CD14-positive monocyte (primary cell): ENCODE results near the gene ZBTB38. TPM values are rescaled to one million over a fixed set of nuclear protein-coding genes. Genes with fewer than 3 reads are reported as not detected.

Experiments used
- DNase-seq, 3 donors: peaks; one replicate each; pipeline ENCODE4 v3.0.0-alpha.2; 2011 to 2022
- H2AFZ ChIP-seq: 2 replicates; pipeline ENCODE4 v1.6.0; 2012; ENCODE audit warnings: mild to moderate bottlenecking, low read depth, low read length, inconsistent platforms; ENCODE audit not compliant: insufficient read depth, poor library complexity, severe bottlenecking
- H3K27ac ChIP-seq, 2 donors: 1 replicate in 1 of 2; 2 replicates in 1 of 2; pipeline ENCODE4 v1.5.1; 2012 to 2013; ENCODE audit warnings: low read length in 2 of 2, control low read depth in 1 of 2, inconsistent platforms in 1 of 2, low read depth in 1 of 2, mild to moderate bottlenecking in 1 of 2
- H3K27me3 ChIP-seq, 2 donors: one replicate each; pipeline versions ENCODE4 v1.6.0 to v1.6.1; 2011 to 2013; ENCODE audit warnings: low read length in 2 of 2; ENCODE audit not compliant: control insufficient read depth in 2 of 2, insufficient read depth in 2 of 2
- H3K36me3 ChIP-seq, 2 donors: replicated peaks in 1 of 2; 1 replicate in 1 of 2; 2 replicates in 1 of 2; pipeline versions ENCODE4 v1.5.1 to v1.6.1; 2012 to 2013; ENCODE audit warnings: low read length in 2 of 2, control low read depth in 1 of 2, inconsistent platforms in 1 of 2, mild to moderate bottlenecking in 1 of 2; ENCODE audit not compliant: insufficient read depth in 2 of 2, control insufficient read depth in 1 of 2
- H3K4me1 ChIP-seq, 2 donors: 1 replicate in 1 of 2; 2 replicates in 1 of 2; pipeline versions ENCODE4 v1.5.1 to v1.6.1; 2012 to 2013; ENCODE audit warnings: low read length in 2 of 2, control low read depth in 1 of 2, inconsistent platforms in 1 of 2, mild to moderate bottlenecking in 1 of 2, moderate library complexity in 1 of 2; ENCODE audit not compliant: insufficient read depth in 2 of 2, control insufficient read depth in 1 of 2
- H3K4me2 ChIP-seq: replicated peaks from 2 replicates; pipeline ENCODE3; 2012; ENCODE audit warnings: low read length, moderate library complexity, mild to moderate bottlenecking; ENCODE audit not compliant: poor library complexity, severe bottlenecking; ENCODE audit errors: extremely low read depth
- H3K4me3 ChIP-seq, 3 experiments: fragments of 200-600 bp in 1 of 3; sonication (generic) in 1 of 3; replicated peaks in 1 of 3; 1 replicate in 2 of 3; 2 replicates in 1 of 3; pipeline ENCODE4 v1.5.1; 2011 to 2013; ENCODE audit warnings: low read length in 3 of 3, mild to moderate bottlenecking in 3 of 3, control low read depth in 2 of 3, low read depth in 2 of 3, inconsistent platforms in 1 of 3, moderate library complexity in 1 of 3
- H3K79me2 ChIP-seq: 2 replicates; pipeline ENCODE4 v1.6.0; 2012; ENCODE audit warnings: mild to moderate bottlenecking, control low read depth, inconsistent platforms, low read length, moderate library complexity; ENCODE audit not compliant: insufficient read depth
- H3K9ac ChIP-seq: 2 replicates; pipeline ENCODE4 v1.6.0; 2017; ENCODE audit warnings: low read length, mild to moderate bottlenecking; ENCODE audit not compliant: insufficient read depth, poor library complexity, severe bottlenecking
- H3K9me3 ChIP-seq, 2 donors: replicated peaks in 1 of 2; 1 replicate in 1 of 2; 2 replicates in 1 of 2; pipeline versions ENCODE4 v1.5.1 to v1.6.1; 2012 to 2013; ENCODE audit warnings: low read length in 2 of 2, control low read depth in 1 of 2; ENCODE audit not compliant: control insufficient read depth in 1 of 2, insufficient read depth in 1 of 2
- H4K20me1 ChIP-seq: 2 replicates; pipeline ENCODE4 v1.6.0; 2012; ENCODE audit warnings: mild to moderate bottlenecking, low read length, control low read depth, moderate library complexity; ENCODE audit not compliant: insufficient read depth
- H3K27ac Mint-ChIP-seq, 7 donors: one replicate each; pipeline ENCODE4 v1.8.0; 2020; ENCODE audit warnings: mild to moderate bottlenecking in 7 of 7, mixed read lengths in 7 of 7, moderate library complexity in 6 of 7, inconsistent platforms in 2 of 7
- H3K27me3 Mint-ChIP-seq, 3 donors: one replicate each; pipeline ENCODE4 v1.8.0; 2021 to 2022; ENCODE audit warnings: low read depth in 3 of 3, mild to moderate bottlenecking in 3 of 3, mixed read lengths in 3 of 3, moderate library complexity in 3 of 3, inconsistent platforms in 1 of 3
- H3K36me3 Mint-ChIP-seq, 2 donors: one replicate each; pipeline ENCODE4 v1.8.0; 2020; ENCODE audit warnings: mixed read lengths in 2 of 2, inconsistent platforms in 1 of 2, mild to moderate bottlenecking in 1 of 2
- H3K4me1 Mint-ChIP-seq: one replicate; pipeline ENCODE4 v1.8.0; 2020; ENCODE audit warnings: mild to moderate bottlenecking, mixed read lengths
- H3K4me3 Mint-ChIP-seq, 2 donors: one replicate each; pipeline ENCODE4 v1.8.0; 2020; ENCODE audit warnings: mild to moderate bottlenecking in 2 of 2, mixed read lengths in 2 of 2, moderate library complexity in 1 of 2
- H3K9me3 Mint-ChIP-seq, 7 donors: one replicate each; pipeline ENCODE4 v1.8.0; 2020 to 2022; ENCODE audit warnings: mixed read lengths in 7 of 7, mild to moderate bottlenecking in 6 of 7, moderate library complexity in 6 of 7, inconsistent platforms in 2 of 7
- CTCF ChIP-seq: fragments of 200-600 bp; IDR thresholded peaks from one replicate; pipeline ENCODE4 v1.8.0; 2022; ENCODE audit warnings: antibody characterized with exemption, mild to moderate bottlenecking
- WGBS: methylation state at CpG from one replicate; pipeline ENCODE4 v1.1.5; 2013; ENCODE audit warnings: missing lambda C conversion rate; ENCODE audit not compliant: insufficient coverage; 5-methylcytosine and 5-hydroxymethylcytosine counted together
- intact Hi-C, 2 donors: fragments of 100-400 bp; cut with micrococcal nuclease; formaldehyde crosslinking; loops; one replicate each; pipeline versions ENCODE4 v1.15.0 to v1.15.1; 2023
- polyA plus RNA-seq, 3 donors: library from polyadenylated mRNA; depleted of rRNA in 1 of 3; unstranded in 2 of 3; stranded (reverse) in 1 of 3; fragments of 300-500 nt in 2 of 3; fragments of >200 nt in 1 of 3; fragmentation: Illumina TruSeq in 2 of 3; gene quantifications; 1 replicate in 2 of 3; 2 replicates in 1 of 3; pipeline ENCODE4 v1.2.3, GENCODE V29; 2012 to 2021

ZBTB38 gene
- polyA plus RNA-seq, 3 donors = 3.9 to 28.5 (median 19.0) TPM

- H3K36me3 Mint-ChIP-seq = peaks cover 0 to 2% of the 10 kb centered on the region in 2 donors
- Histone ChIP-seq H3K79me2 (no peaks in the 10 kb centered on the region), H3K27ac (no peak overlapping the region), H4K20me1 (no peaks in the 10 kb centered on the region), H3K4me1 (no peaks in the 10 kb centered on the region), H3K9me3 (peaks cover 0 to under 1% of the 10 kb centered on the region in 2 donors), H3K4me3 (no peak overlapping the region), H3K36me3 (no peaks in the 10 kb centered on the region), H3K27me3 (no peaks in the 10 kb centered on the region), H3K4me2 (no peak overlapping the region), H3K9ac (no peak overlapping the region), H2AFZ (no peak overlapping the region)
- peaks cover 0 to 3% (median 2%) of the 10 kb centered on the region in 7 donors for H3K9me3 Mint-ChIP-seq
- no peak overlapping the region for H3K4me3 Mint-ChIP-seq
- H3K27me3 Mint-ChIP-seq = peaks cover 0 to 4% (median 2%) of the 10 kb centered on the region in 3 donors
- WGBS = 100% methylated on average over 3 of the region's 4 CpGs
- no peak for DNase-seq
- no peak for TF ChIP-seq CTCF
- no peak overlapping the region for H3K27ac Mint-ChIP-seq
- H3K4me1 Mint-ChIP-seq = no peaks in the 10 kb centered on the region
- intact Hi-C loops = no loop called here
These were observed 23.1 kb downstream of the ZBTB38 start for GRCh38 chr3:141391298-141391990.

GRCh38 chr3:141391991-141392316 is 23.6 kb downstream of the ZBTB38 start:
- H3K27me3 Mint-ChIP-seq = peaks cover 0 to 4% (median 2%) of the 10 kb centered on the region in 3 donors
- no peak overlapping the region for H3K4me3 Mint-ChIP-seq
- peaks cover 0 to 2% of the 10 kb centered on the region in 2 donors for H3K36me3 Mint-ChIP-seq
- Histone ChIP-seq H2AFZ (no peak overlapping the region), H3K4me3 (no peak overlapping the region), H3K9me3 (peaks cover 0 to 5% of the 10 kb centered on the region in 2 donors), H3K79me2 (no peaks in the 10 kb centered on the region), H3K4me1 (no peaks in the 10 kb centered on the region), H3K27me3 (no peaks in the 10 kb centered on the region), H4K20me1 (no peaks in the 10 kb centered on the region), H3K36me3 (no peaks in the 10 kb centered on the region), H3K27ac (no peak overlapping the region), H3K4me2 (no peak overlapping the region), H3K9ac (no peak overlapping the region)
- H3K4me1 Mint-ChIP-seq = no peaks in the 10 kb centered on the region
- DNase-seq = no peak
- no CpG with 5 or more reads among the region's 4 CpGs for WGBS
- no peak overlapping the region for H3K27ac Mint-ChIP-seq
- no peak for TF ChIP-seq CTCF
- intact Hi-C loops = no loop called here
- H3K9me3 Mint-ChIP-seq = peaks cover 2 to 6% (median 2%) of the 10 kb centered on the region in 7 donors
